Progenitor cell of endocrine pancreas (in vitro differentiated cells): ENCODE data around the gene RASL10B. TPM values are rescaled to one million over a fixed set of nuclear protein-coding genes. Genes with fewer than 3 reads are reported as not detected.

Experiments used
- DNase-seq: peaks from one replicate; pipeline ENCODE4 v3.0.0; 2021; ENCODE audit warnings: low spot score; ENCODE audit not compliant: unreplicated experiment
- H3K27ac Mint-ChIP-seq: 2 replicates; pipeline ENCODE4 v1.8.0; 2021; ENCODE audit warnings: mild to moderate bottlenecking, moderate library complexity, mixed read lengths
- H3K27me3 Mint-ChIP-seq: 2 replicates; pipeline ENCODE4 v1.8.0; 2021; ENCODE audit warnings: mixed read lengths
- H3K36me3 Mint-ChIP-seq: 2 replicates; pipeline ENCODE4 v1.8.0; 2022; ENCODE audit warnings: mixed read lengths; ENCODE audit not compliant: insufficient read depth
- H3K4me1 Mint-ChIP-seq: 2 replicates; pipeline ENCODE4 v1.8.0; 2021; ENCODE audit warnings: low read depth, mixed read lengths
- H3K4me3 Mint-ChIP-seq: 2 replicates; pipeline ENCODE4 v1.8.0; 2021; ENCODE audit warnings: low read depth, mild to moderate bottlenecking, moderate library complexity, mixed read lengths
- H3K9me3 Mint-ChIP-seq: 2 replicates; pipeline ENCODE4 v1.8.0; 2021; ENCODE audit warnings: low read depth, mixed read lengths
- total RNA-seq: library from RNA; stranded (reverse); gene quantifications from 2 replicates; pipeline ENCODE4 v1.2.1, GENCODE V29; 2021
- TF ChIP-seq, protein P1 (sequence below): fragments of 200-600 bp; sonication (generic); IDR thresholded peaks from one replicate; pipeline ENCODE4 v1.5.0; 2021; ENCODE audit warnings: antibody characterized with exemption, mild to moderate bottlenecking; ENCODE audit not compliant: unreplicated experiment

Gene RASL10B
- total RNA-seq, 1 donor from 2014 or later, result 13.7 TPM

DNA sequence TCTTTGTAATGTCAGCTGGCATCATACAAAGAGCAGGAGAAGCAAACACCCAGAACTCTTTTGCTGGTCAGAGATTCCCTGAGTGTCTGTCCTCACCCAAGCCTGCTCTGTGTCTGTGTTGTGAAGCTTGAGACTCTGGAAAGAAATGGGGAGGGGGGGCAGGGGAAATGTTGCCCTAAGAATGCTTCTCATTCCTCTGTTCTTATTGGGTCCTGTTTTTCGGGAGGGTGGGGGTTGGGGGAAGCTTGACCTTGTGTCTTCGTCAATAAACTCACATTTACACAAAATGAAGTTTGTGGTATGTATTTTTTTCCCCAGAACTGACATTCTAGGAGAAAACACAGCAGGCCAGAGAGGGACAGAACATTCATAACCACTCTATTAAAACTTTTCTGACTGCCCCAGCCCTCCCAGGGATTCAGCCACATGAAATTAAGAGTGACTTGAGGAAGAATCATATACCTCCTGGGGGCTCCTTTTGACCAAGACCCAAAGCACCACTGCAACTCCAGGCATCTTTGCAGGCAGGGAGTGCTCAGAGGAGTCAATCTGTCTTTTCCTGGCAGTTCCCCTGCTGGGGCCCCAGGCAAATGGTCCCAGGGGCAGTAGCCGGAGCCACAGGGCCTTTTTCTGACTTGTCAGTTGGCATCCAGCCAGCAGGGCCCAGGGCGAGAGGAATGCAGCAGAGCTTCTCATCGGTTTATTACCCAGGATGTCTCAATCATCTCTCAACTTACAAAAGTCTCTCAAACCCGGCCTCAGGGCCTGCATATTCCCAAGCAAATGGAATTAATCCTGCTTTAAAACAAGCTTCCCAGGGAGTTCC is 5.1 kb upstream of the RASL10B start:
- Mint-ChIP-seq H3K9me3 (no peaks in the 10 kb centered on the region), H3K4me1 (peaks cover 4% of the 10 kb centered on the region)

DNA sequence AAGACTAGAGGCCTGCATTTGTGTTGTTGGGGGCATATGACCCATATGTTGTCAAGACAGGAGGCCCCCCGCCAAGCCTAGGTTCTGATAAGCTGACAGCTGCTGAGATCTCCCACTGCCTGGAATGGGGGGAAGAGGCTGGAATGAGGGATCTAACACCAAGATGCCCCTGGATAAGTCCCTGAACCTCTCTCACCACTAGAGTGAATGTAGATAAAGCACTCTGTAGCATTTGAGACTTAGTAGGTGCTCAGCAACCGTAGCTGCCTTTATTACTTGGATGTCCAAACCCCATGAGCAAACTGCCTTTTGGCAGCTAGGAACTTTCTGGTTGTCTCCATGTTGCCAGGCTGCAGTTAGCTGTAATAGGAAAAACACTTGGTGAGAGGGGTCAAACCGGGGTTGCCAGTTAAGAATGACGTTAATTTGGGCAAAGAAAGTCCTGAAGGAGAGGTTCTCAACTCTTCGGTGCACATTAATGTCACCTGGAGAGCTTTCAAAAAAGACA is 4.4 kb upstream of the RASL10B start:
- Mint-ChIP-seq H3K4me3 (no peak overlapping the region), H3K4me1 (peaks cover 4% of the 10 kb centered on the region), H3K27ac (no peak overlapping the region), H3K27me3 (peaks cover 3% of the 10 kb centered on the region), H3K36me3 (peaks cover 10% of the 10 kb centered on the region), H3K9me3 (no peaks in the 10 kb centered on the region)
- DNase-seq, result no peak
- TF ChIP-seq, protein P1, sequence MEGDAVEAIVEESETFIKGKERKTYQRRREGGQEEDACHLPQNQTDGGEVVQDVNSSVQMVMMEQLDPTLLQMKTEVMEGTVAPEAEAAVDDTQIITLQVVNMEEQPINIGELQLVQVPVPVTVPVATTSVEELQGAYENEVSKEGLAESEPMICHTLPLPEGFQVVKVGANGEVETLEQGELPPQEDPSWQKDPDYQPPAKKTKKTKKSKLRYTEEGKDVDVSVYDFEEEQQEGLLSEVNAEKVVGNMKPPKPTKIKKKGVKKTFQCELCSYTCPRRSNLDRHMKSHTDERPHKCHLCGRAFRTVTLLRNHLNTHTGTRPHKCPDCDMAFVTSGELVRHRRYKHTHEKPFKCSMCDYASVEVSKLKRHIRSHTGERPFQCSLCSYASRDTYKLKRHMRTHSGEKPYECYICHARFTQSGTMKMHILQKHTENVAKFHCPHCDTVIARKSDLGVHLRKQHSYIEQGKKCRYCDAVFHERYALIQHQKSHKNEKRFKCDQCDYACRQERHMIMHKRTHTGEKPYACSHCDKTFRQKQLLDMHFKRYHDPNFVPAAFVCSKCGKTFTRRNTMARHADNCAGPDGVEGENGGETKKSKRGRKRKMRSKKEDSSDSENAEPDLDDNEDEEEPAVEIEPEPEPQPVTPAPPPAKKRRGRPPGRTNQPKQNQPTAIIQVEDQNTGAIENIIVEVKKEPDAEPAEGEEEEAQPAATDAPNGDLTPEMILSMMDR, result no peak

More for the DNA sequence above, 5.1 kb upstream of the RASL10B start:
- peaks cover 3% of the 10 kb centered on the region for H3K27me3 Mint-ChIP-seq
- no peak for DNase-seq
- no peak overlapping the region for H3K27ac Mint-ChIP-seq
- H3K4me3 Mint-ChIP-seq, result no peak overlapping the region
- H3K36me3 Mint-ChIP-seq, result peaks cover 11% of the 10 kb centered on the region
- TF ChIP-seq, protein P1, result no peak

DNA sequence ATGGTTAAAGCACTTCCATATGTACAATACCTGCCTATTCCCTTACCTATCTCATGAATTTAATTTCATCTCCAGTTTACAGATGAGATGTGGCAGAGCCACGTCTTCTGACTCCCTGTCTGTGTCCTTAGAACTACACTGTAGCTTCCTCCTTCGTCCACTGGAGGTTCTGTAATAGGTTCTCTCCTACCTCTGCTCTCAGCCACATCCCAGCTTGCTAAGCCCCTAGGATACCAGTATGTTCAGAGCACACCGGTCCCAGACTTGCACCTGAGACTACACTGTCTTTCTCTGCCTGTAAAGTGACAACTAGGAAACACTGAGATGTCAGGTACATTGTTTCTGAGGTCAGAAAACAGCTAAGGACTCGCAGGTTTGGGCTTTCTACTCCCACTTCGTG is 3.8 kb upstream of the RASL10B start:
- Mint-ChIP-seq H3K27ac (no peak overlapping the region), H3K36me3 (peaks cover 10% of the 10 kb centered on the region), H3K9me3 (no peaks in the 10 kb centered on the region), H3K4me1 (peaks cover 4% of the 10 kb centered on the region), H3K4me3 (no peak overlapping the region), H3K27me3 (peaks cover 3% of the 10 kb centered on the region)
- no peak for DNase-seq
- TF ChIP-seq, protein P1, result no peak

DNA sequence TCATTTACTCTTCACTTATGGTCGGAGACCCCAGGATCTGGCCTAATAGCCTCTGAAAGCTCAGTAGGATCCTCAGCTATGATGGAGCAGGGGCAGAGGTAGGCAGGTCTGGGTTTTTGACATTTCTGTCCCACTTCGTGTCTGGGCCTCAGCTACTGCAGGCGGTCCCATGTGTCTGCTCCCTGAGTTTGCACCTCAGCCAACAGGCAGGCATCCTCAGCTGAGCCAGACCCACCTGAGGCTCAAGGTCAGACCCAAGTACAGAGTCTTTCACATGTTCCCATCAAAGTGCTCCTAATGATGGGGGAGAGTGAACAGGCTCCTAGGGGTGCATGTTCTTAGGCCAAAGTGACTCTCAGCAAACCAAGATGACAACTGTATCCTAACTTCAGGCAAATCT is 2.9 kb upstream of the RASL10B start:
- Mint-ChIP-seq H3K27ac (no peak overlapping the region), H3K9me3 (no peaks in the 10 kb centered on the region), H3K27me3 (peaks cover 3% of the 10 kb centered on the region), H3K36me3 (peaks cover 10% of the 10 kb centered on the region), H3K4me3 (no peak overlapping the region), H3K4me1 (peaks cover 4% of the 10 kb centered on the region)
- no peak for DNase-seq
- TF ChIP-seq, protein P1, result no peak

DNA sequence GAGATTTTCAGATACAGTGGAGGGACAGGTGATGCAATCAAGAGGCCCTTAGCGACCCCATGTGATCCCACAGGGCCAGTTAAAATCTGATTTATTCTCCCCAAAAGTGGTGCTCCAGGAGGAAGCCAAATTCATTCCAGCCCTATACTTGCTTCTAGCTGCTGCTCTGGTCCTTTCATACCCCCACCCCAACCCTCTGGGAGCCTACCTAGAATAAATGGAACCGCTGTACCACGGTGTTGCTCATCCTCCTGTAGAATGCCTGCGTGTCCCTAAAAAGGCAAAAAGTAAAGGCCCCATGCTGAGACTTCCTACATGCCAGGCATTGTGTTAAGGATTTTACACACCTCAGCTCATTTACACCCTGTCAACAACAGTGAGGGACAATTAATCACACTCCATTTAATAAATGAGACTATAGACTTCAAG is 2.0 kb upstream of the RASL10B start:
- H3K27ac Mint-ChIP-seq, result no peak overlapping the region
- TF ChIP-seq, protein P1, result no peak
- peaks cover 3% of the 10 kb centered on the region for H3K27me3 Mint-ChIP-seq
- DNase-seq, result no peak
- H3K36me3 Mint-ChIP-seq, result peaks cover 7% of the 10 kb centered on the region
- no peak overlapping the region for H3K4me3 Mint-ChIP-seq
- H3K9me3 Mint-ChIP-seq, result no peaks in the 10 kb centered on the region
- peaks cover 4% of the 10 kb centered on the region for H3K4me1 Mint-ChIP-seq
